G401.6 (cell line): ENCODE data around the gene FAM50A.

Experiments
- FAIRE-seq: peaks from 2 replicates; lab custom pipeline; 2012; peaks lifted over from hg19 to GRCh38; lab: Jason Lieb, UNC

FAM50A gene

DNA sequence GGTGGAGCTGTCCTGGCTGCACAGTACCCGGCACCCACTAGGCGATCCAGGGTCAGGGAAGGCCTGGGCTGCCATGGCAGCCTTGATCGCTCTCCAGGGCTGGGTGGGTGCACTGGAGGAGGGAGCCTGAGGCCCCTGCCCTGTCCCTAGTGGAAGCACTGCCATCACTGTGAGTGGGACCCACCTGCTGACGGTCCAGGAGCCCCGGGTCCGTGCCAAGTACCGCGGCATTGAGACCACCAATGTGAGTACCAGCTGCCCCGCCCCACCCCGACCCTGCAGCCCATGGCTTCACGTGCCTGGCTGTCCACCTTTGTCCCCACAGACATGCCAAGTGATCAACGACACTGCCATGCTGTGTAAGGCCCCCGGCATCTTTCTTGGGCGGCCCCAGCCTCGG, 23.0 kb downstream of the FAM50A start:
- FAIRE-seq = no peak

GRCh38 chrX:154467556-154467955, 23.6 kb downstream of the FAM50A start:
- no peak for FAIRE-seq

DNA sequence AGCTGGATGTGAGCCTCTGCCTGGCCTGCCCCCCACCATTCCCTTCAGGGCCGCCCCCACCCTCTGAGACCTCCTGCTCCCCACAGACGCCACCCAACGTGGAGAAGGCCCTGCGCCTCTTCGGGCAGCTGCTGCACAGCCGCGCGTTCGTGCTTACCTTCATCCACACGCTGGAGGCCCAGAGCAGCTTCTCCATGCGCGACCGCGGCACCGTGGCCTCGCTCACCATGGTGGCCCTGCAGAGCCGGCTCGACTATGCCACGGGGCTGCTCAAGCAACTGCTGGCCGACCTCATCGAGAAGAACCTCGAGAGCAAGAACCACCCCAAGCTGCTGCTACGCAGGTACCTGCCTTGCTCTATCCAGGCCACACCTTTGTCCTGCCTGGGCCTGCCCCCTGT, 24.3 kb downstream of the FAM50A start:
- FAIRE-seq = no peak

- no peak for FAIRE-seq
Measured at GRCh38 chrX:154469114-154469513, 25.2 kb downstream of the FAM50A start.

GRCh38 chrX:154469880-154470279, 25.9 kb downstream of the FAM50A start:
- FAIRE-seq = no peak

GRCh38 chrX:154470434-154470833, 26.5 kb downstream of the FAM50A start:
- FAIRE-seq = no peak

GRCh38 chrX:154470914-154471568, 27.1 kb downstream of the FAM50A start:
- FAIRE-seq = no peak

DNA sequence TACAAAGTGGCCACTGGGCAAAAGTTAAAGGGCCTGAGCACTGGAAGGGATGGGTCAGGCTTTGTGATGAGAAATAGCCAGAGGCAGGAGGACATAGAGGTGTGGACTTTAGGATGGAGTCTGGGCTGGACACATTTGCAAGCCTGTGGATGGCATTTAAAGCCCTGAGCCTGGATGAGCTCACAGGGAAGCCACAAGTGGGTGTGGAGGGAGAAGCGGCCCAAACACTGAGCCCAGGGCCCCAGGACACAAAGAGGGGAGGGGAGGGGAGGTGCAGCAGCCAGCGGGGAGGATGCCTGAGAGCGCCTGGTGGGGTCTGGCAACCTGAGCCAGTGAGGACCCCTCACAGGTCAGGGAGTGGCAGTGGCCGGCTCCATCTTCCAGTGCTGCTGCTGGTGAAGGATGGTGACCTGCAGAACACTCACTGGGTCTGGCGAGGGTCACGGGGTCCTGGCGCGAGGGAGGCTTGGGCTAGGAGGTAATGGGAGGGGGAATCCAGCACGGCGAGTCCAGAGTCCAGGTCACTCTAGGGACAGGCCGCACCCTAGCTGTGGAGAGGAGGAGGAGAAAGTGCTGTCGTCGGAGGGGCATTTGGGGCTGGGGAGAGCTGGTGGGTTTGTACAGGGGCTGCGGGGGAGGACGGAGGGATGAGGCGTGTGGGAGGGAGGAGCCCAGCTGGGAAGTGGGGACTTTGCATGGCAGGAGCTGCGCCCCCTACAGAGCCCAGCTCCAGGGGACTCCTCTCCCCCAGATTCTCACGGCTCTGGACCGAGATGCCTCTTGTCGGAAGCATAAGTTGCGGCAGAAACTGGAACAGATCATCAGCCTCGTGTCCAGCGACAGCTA, 28.1 kb downstream of the FAM50A start:
- FAIRE-seq = no peak

DNA sequence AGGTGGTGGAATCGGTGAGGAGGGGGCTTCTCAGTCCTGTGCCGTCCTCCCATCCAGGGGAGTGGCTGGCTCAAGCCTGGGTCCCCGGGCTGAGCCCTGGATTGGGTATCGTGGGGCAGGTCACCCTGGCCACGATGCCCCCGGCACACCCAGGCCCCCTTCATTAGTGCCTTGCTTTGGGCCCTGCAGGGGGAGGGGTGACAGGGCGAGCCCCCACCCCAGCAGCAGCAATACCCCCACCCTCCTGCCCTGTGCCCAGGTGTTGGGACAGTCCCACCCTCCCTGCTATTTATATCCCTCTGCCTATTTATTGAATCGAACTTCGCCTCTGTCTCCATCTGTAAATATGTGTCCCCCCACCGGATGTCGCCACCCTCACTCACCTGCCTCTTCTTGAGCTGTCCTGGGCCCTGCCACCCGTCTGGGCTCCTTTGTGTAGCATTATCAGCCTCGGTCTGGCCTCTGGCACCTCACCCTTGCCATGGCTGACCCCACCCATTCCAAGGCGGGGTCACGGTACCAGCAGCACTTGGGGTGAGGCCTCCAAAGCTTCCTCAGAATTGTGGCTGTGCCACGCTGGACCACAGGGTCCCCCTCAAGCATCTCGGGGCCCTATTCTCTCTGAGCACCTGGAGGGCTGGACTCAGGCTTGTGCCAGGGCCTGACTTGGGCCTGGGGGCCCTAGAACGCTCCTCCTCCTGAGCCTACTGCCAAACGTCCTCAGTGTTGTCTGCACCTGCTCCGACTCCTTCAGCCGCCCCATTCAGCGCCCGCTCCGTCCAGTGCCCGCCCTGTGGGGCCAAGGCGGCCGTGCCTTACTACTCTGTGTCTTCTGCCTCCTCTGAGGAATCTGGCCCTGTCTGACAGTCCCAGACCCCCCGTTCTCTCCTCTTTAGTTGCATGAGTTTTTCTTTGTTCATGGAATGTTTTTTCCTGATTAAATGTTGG, 29.0 kb downstream of the FAM50A start:
- no peak for FAIRE-seq

DNA sequence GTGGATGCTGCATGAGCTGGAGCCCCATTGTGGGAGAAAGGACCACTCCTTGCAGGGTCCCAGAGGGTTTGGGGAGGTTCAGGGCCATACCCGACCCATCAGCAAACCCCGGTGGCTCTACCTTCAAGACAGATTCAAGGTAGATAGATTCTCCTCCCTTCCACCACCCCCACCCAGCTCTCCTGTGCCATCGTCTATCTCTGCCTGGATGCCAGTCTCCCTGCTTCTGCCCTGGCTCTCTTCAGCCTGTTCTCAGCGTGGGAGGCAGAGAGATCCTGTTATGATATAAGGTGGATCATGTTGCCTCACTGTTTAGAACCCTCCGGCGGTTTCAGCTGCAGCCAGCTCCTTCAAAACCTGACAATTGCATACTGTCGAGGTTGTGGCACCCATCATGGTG, 29.7 kb downstream of the FAM50A start:
- FAIRE-seq = no peak

GRCh38 chrX:154476821-154477220, 32.9 kb downstream of the FAM50A start:
- no peak for FAIRE-seq

- FAIRE-seq = no peak
Measured at GRCh38 chrX:154477891-154478477, 34.0 kb downstream of the FAM50A start.

DNA sequence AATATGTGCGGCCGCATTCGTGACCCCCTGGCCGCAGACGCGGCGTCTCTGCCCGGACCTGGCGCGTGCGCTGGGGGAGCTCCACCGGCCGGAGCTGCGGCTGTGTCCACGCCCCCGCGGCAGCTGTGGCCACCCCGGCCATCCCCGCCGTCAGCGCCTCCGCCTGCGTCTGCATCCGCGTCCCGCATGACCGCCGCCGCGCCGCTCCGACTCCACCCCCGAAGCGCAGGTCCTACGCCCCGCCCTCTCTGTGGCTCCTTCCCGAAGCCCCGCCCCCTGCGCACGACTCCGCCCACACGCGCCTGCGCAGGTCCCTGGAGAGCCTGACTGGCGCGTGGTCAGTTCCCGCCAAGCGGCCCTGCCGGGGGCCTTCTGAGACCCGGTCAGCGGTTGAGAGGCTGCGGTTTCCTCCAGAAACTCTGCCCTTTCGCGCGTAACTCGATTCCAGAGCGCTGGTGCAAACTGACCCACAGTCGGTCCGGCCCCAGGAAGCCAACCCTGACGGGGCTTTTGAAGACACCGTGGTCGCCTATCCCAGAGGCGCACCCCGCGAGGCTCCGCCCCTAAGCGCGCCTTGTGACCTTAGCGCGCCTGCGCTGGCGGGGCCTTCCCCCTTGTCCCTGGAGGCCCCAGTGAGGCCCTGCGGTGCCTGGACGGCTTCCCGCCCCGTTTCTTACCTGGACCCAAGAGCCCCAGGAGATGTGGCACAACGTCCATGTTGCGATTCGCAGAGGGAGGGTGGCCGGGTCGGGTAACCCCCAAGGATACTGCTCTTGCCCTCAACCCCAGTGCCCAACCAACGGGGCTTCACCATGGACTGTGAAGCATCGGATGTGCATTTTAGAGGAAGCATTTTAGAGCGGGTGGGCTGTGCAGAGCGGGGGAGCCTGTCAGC, 35.0 kb downstream of the FAM50A start, which contains the start of gene LAGE3:
LAGE3 (minus strand) TSS at position 554 of the 895 bp plus-strand sequence; CDS start at position 188, 366 bp downstream.
- peak; percentile 80 for FAIRE-seq

DNA sequence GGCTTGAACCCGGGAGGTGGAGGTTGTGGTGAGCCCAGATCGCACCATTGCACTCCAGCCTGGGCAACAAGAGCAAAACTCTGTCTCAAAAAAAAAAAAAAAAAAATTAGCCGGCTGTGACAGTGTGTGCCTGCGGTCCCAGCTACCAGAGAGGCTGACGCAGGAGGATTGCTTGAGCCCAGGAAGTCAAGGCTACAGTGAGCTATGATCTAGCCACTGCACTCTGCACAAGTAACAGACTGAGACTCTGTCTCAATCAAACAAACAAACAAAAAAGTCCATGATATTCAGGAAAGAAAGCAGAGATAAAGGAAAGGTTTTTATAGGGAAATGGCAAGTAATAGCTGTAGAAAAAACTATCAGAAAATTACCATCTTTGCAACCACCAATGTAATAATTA, 37.3 kb downstream of the FAM50A start:
- no peak for FAIRE-seq

DNA sequence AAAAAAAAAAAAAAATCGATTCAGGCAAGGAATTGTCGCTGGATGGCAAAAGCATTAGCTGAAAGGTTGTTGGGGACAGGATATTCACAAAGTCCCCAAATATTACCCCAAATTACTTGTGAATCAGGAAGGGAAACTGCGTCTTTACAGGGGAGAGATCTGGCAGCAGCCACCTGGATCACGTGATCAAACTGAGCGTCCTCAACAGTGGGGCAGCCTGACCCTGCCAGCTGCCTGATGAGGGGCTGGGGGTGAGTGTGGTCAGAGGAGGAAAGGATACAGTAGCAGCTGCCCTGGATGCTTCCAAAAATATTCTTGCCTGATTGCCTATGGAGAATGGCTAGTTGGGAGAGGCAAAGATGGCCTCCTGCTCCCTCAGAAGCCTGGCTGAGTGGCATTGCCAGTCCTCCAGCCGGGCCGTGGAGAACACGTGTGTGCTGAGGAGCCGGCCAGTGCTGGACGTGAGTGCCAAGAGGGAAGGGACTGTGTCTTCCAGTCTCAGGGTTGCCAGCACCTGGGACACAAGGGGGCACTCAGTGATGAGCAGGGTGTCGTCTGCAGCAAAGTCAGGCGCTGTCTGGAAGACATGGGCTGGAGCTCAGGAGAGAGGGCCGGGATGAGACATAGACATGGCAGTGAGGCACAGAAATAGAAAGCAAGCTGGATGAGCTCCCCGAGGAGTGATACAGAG, 38.1 kb downstream of the FAM50A start:
- no peak for FAIRE-seq

GRCh38 chrX:154482786-154483185, 38.8 kb downstream of the FAM50A start:
- no peak for FAIRE-seq

GRCh38 chrX:154483325-154483724, 39.4 kb downstream of the FAM50A start:
- FAIRE-seq = no peak

GRCh38 chrX:154484255-154485149, 40.6 kb downstream of the FAM50A start:
- FAIRE-seq = no peak
